Hematopoietic multipotent progenitor cell treated with erythropoietin and hydrocortisone succinate and interleukin-3 and kit ligand, for 17 days (in vitro differentiated cells): ENCODE data around the gene STPG4.

Experiments
- DNase-seq: peaks from one replicate; pipeline ENCODE4 v3.0.0-alpha.2; 2015; ENCODE audit warnings: low spot score

The STPG4 gene

DNA sequence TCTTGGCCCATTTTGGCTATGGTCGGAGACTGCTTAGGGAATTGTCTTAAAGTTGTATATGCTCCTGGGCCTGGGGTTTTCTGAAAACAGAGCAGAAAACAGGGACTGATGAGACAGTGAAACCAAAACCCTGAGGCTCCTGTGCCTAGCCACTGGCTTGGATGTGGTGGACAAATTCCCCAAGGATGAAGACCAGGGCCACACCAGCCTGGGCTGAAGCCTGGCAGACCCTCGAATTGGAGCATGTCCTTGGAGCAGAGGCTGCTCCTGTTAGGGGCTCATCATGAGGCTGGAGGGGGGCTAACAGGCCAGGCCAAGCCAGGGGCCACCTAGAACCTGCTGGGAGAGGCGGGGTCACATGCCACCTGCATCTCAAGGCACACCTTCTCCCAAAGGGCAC, 68.1 kb downstream of the STPG4 start:
- no peak for DNase-seq

DNA sequence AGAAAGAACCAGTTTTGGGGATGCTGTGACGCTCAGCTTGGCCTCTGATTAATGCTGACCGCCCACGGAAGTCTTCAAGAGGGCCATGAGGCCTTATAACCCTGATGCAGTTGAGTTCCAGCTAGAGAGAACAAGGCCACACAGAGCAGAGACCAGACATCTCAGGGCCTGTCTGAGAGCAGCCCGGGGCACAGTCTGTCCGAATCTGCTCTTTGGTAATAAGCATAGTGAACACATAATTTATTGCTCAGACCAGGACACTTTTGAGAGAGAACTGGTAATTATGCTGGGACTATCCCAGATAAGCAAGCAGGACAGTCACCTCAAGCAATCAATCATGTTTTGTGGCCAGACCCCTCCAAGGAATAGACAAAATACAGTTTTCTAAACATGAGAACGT, 68.5 kb downstream of the STPG4 start:
- no peak for DNase-seq

DNA sequence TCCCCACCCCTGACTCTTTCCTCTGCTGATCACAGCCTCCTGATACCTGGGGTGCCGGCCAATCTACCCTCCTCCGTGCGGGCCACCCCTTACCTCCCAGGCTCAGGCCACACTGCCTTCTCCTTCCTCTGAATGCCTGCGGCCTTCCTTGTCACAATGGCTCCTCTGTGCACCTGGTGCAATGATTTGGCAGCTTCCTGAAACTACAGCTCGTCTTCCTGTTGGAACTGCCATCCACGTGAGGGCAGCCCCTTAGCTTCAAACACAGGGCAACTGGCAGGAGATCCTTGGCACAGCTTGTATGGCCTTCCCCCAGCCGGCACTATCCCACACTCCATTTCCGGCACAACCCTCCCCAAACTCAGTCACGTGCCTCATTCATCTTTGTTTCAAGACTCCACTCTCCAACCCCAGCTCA, 69.0 kb downstream of the STPG4 start:
- no peak for DNase-seq

DNA sequence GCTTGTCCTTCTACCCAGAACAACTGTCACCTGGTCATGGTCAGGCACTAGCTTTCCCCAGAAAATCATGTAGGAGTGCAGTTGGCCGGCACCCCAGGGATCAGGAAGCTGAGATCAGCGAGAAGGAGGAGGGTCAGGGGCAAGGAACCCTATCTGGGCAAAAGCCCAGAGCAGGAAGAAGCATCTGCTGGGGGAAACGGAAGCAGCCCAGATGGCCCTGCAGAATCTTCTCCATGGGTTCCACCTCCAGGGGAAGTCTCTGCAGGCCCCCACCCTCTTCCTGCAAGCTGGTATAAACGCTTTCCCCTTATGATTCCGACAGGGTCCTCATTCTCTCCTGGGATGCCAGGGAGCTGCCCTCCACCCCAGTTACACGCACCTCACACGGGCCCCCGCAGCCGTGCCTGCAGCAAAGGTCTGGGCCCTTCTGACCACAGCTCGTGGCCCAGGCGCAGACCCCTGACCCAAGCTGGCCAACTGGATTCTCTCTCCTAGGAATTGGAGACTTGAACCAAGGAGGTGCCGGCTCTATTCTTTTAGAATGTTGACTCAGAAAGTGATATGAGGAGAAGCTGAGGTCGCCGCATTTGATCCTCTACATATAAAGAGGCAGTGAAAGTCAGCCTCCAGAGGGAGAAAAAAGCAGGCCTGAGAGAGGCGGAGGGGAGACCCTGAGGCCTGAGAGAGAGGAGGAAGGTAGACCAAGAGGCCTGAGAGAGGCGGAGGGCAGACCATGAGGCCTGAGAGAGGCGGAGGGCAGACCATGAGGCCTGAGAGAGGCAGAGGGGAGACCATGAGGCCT, 71.0 kb downstream of the STPG4 start:
- DNase-seq: no peak

DNA sequence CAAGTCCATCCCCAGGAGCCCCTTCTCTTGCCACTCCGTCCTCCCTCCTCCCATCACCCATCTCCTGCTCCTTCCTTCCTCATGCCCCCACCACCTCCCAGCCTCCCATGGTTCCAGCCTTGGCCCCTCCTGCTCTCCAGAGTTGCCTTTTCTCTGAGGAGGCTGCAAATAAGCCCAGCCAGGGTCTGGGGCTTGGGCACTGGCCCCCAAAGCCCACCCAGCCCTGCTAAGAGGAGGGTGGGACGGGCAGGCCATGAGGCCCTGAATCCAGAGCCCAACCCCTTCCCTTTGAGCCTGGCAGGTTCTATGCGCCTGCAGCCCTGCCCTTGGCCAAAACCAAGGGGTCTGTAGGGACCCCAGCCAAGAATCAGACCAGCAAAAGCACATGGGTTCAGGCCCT, 71.6 kb downstream of the STPG4 start:
- no peak for DNase-seq

DNA sequence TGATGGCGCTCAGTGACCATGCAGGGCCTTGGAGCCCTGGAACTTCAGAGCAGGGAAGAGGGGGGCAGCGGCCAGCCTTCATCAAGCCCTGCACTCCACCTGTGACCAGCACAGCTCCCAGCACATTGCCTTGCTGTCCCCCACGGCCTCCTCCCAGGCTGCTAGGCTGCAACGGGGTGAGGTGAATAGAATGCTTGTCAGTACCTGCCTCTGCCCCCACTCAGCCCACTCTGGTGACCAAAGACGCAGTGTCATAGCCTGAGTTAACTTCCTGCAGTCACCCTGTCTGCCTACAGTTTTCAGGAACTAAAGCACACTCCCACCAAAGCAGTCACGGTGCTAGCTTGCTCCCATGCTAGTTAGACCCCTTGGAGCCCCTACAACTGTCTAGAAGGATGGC, 72.1 kb downstream of the STPG4 start:
- DNase-seq: no peak

DNA sequence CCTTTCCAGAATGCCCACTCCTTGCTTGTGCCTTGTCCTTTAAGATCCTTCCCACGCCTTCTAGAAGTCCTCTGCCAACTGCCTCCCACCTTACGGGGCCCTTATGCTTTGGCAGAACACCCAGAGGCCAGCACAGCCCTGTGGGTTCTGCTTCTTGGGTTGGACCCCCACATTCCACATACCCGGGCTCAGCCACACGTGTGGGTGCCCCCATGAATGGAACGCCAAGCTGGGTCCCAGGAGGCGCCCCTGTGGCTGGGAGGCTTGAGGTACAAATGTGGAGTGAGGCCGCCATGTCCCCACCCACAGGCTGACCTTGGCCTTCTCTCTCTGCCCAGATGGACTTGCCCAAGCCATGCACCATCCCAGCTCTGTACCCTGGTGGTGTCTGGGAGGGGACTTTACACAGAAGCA, 74.2 kb downstream of the STPG4 start:
- DNase-seq: no peak

DNA sequence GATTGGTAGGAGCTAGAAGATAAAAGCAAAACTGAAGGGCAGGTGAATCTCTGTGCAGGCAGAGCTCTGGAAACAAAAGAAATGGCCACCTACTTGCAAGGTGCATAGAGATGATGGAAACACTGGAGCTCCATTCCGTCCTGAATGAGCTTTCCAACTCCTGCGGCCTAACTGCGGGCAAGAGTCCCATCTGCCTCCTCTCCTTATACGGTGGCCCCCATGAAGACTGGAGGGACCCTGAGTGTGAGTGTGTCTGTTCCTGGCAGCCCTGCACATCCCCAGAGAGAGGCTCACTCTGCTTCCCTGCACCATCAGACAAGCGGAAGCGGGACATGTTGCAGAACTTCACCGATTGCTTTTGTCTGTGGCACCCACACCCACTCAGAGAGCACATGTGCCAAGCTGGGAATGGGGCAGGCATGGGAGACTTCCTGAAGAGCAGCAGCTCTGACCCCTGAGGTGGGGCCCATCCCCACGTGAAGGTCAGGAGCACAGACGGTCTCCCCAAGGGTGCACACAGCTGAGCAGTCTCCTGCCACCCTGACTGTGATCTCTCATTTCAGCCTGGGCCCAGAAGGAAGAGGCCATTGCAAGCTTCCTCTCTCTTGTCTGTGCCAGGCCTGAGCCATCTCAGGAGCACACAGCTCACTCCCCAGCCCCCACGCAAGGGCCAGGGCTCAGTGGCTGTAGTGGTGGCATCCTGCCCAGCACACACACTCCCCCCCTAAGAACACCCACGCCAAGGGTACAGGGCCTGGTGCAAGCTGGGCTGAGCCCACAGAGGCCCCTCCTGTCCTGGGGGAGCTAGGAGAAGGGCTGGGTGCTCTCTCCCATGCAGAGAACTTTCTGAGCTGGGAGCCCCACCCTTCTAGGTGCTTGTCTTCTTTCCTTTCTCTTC, 75.3 kb downstream of the STPG4 start:
- DNase-seq: no peak

DNA sequence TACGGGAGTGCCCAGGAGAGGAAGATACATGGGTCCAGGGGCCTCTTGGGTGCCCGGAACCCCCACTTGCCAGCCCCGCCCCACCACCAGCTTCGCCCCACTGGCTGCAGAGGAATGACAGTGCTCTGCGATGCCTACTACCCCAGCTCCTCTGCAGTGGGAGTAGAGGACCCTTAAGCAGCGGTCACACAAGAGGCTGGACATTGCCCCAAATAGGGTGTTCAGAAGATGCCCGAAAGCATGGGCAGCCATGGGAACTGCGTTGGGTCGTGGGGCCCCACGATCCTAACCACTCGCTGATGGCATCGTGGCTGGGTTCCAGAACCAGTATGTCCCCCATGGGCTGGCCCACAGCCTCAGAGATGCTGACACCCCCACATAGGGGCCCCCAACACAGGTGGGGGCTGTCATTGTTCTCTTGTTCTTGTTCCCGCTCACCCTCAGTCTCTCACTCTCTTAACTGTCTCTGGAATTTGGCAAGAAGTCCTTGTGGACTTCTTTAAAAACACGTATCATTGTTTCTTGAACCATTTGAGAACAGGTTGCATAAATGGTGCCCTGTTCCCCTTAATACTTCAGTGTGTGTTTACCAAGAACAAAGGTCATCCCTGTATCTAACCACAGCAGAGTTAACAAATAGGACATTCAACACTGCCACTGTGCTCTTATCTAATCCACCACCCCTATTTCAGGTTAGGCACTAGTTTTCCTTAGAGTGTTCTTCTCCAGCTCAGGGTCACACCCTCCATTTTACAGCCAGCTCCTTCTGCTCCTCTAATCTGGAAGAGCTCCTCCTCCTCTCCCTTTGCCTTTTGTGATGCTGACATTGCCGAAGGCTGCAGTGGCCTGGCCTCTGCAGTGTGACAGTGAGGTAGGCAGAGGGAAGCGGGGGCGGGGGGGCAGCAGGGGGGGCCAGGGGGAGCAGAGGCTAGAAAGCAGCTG, 76.3 kb downstream of the STPG4 start:
- DNase-seq: no peak

DNA sequence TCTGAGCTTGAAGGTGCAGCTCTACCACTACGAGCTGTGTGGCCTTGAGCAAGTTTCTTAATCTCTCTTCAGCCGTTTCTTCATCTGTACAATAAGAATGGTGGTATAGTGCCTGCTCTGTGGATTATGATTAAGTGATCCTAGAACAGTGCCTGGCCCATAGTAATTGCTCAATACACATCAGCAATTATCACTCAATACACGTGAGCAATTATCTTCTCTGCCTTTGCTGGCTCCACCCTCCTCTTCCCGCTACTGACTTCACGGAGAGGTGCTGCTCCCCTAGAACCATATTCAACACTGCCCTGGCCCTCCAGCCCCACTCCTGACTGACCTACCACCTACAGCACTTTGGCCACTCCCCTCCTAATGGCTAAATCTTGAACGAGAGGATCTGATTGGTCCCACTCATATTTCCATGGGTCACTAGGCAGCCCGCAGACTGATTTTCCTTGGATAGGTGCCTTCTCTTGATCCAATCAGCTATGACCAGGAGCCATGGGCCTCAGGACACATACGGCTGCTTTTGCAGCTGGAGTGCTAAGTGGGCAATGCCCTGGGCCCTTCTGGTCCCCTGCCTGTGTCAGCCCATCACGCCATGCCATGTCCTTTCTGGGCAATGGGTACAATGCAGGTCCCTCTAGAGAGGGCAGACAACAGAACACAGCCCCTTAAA, 77.5 kb downstream of the STPG4 start:
- DNase-seq: no peak

DNA sequence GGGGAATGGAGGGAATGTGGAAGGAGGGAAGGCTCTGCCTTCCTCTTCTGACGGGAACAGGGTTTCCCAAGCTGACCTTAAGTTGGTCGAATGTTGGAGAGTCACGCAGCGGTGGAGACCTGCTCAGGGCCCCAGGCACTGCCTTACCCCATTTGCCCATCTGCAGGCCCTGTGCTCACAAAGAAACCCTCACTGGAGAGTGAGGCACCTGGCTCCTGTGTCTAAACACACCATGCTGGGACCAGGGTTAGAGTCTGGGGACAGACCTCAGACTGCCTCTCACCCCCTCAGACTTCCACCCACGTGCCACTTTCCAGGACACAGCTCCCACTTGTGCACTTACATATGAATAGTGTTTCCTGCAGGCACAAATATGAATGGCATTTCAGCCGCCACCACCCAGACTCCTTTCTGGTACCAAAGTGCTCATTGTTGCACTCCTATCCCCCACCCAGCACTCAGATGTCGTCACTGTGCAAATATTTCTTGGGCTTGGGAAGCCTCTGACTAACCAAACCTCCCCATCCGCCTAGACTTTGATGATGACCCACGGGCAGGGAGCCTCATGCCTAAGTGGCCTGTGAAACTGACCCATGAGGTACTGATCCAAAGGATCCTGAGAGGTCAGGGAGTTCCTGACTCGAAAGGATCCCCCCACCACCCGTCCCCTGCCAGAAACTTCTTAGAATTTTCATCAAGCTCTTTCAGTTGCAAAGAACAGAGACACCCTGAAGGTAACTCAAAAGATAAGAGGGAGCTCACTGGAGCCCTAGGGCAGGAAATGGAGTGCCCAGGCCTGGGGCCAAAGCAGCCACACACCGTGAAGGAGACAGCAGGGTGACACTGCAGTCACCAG, 78.3 kb downstream of the STPG4 start:
- no peak for DNase-seq

DNA sequence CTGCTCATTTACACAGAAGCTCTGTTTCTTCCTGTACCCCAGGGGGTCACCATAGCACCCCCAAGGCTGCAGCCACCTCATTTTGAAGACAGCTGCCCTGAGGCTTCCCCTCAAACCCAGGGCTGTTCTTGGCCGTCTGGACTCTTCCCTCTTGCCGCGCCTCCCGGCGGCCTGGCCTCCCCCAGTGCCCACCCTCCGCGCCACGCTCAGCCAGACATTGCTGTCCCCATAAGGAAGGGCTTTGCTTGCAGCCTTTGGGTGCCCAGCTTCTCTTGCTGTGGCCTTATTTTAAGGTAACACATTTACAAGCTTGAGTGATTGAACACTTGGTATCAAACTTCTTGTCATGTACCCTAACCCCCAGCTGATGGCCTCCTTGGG, 79.0 kb downstream of the STPG4 start:
- no peak for DNase-seq

DNA sequence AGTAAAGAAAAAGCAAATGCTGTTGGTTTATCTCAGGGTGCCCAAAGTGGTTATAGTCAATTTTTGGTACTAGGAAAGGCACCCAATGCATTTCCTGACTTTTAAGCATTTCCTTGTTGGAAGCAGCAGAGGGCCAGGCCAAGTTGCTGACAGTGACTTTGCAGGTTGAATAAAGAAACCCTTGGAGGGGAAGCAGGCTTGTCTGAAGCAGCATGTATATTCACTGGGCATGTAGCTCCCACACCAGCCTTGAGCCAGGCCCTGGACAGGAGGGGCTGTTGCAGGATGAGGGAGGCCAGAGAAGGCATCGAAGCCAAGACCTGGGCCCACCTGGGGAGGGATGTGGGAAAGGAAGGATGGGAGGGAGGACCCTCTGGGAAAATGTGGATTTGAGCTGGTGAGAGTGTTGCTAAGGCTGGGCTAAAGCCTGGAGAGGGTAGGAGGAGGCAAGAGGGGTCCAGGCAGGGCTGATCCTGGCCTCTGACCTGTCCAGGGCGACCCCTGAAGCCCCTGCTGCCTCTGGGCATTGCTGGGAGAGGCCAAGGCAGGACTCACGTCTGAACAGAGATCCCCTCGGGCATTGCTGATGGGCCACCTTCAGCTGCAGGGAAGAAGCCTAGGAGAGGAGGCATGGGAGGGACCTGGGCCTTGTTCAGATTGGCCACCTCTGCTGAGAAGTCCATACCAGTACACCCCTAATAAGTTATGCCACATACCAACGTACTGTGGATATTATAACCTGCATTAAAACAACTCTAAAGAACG, 79.6 kb downstream of the STPG4 start:
- no peak for DNase-seq

DNA sequence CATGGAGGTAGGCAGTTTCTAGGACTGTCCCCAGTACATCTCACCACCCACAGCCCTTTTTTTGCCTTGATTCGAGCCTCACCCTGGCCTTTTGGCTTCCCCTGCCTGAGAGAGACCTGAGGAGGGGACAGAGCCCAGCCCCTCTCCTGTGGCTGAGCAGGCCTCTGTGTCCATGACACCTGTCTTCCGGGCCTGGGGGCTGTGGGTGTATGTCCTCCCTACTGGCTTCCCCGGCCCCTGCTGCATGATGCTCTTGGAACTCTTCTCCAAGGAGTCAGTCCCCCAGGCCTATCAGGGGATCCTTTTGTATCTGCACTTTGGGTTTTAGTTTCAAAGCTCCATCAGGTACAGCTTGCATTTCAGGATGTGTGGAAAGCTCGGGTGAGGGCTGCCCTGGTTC, 80.4 kb downstream of the STPG4 start:
- DNase-seq: no peak

DNA sequence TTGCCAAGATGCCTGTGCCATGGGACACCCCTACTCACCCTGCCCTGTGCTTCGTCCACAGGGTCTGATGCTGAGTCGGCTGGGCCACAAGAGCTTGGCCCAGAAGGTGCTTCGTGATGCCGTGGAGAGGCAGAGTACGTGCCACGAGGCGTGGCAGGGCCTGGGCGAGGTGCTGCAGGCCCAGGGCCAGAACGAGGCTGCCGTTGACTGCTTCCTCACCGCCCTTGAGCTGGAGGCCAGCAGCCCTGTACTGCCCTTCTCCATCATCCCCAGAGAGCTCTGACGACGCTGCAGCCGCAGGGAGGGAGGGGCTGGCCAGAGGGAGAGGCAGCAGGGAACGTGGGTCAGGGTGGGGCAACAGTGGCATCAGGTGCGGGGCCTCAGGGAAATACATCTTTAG, 81.5 kb downstream of the STPG4 start:
- DNase-seq: no peak

DNA sequence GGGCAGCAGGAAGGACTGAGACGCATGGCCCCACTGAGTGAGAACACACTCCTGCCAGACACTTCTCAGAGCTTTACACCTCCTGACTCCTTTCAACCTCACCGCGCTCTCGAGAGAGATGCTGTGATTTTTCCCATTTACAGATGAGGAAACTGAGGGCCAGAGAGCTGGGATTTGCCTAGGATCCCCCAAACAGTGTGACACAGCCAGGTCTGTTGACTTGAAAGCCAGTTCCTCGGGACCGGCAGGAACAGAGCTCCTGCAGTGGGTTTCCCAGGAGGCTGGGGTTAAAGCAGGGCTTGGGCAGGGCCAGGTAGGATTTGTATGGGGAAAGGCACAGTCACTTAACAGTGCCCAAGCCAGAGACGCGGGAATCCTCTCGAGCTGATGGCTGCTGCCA, 81.9 kb downstream of the STPG4 start:
- no peak for DNase-seq

DNA sequence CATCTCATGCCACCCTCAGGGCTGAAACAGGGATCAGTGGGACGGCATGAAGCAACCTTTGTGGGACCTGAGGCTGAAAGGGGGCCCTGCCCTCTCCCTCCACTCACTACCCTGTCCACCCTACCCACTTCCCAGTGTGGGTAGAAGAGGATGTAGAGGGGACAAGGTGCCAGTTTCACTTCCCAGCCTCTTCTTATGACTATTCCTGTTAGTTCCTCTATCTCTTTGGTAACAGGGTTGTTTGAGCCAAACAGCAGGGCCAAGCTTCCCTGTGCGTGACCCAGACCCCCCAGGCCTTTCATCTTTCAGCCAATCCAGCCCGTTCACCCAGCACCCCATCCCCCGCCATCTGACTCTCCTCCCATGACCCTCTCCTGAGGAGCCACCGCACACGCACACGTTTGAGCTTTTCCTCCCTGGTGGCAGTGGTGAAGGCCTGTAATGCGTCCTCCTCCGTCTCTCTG, 82.3 kb downstream of the STPG4 start:
- no peak for DNase-seq

DNA sequence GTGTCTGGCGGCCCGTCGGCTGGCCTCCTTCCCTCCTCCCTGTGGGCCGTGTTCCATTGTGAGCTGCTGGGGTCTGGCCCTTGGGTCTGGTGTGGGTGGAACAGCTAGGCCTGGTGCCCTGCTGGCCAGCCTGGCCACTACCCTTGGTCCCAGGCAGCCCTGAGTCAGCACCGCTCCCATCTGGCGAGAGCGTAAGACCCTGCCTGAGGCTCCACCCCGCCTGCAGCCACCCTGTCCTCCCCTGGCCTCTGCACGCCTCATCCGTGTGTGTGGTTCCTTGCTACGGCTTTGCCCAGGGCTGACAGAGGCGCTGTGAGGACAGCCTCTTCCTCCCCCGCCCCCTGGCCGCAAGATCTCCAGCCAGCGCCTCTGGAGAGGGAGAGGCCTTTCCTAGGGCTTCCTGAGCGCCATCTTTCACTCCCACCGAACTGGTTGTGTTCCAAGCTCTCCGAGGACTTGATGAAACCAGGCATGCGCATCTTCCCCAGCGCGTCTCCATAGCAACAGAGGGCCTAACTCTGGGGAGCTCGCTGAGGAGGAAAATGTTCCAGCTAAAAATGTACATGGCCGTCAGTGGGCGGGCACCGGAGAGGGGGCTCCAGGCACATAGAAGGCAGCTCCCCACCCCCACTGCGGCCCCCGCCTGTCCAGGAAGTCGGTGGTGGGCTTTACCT, 83.0 kb downstream of the STPG4 start:
- DNase-seq: no peak
